ENCODE data around the gene ORMDL1.
"Not testable (repeated sequence)": the region's sequence is repeated elsewhere in the genome, so short reads cannot be mapped to it uniquely, and the experiment has no call there.

ORMDL1 gene

DNA sequence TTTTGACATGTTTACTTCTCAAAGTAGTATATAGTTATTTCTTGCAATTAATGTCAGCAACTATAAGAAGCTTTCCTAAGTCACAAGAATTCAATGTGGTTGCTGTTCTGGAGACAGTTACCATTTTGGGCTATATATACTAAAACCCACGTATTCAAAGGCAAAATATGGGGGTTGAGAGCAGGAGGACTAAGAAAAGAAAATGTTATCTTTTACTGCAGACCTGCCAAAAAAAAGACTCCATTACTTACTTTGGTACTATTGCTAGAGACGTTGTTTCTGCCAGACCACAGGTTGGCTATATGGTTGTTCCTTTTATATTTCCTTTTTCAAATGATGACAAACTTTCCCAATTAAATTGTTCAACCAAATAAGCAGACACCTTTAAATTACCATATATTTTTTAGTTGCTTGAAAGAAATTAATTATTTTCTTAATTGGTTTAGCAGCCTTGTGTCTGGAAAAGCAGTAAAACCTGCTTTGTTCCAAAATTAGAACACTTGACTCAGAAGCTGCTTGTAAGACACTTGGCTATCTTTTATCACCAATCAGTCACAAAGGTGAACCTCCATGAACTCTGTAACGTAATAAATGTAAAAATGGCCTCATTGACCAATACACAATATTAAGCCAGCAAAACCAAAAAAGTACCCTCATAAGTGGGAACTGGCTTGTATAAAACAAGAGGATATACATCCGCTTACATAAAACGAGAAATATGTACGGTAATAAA is 13.4 kb downstream of the ORMDL1 start:
- DNase-seq, result no peak

- no peak for DNase-seq
These were observed 20.1 kb downstream of the ORMDL1 start for GRCh38 chr2:189763908-189764661.

DNA sequence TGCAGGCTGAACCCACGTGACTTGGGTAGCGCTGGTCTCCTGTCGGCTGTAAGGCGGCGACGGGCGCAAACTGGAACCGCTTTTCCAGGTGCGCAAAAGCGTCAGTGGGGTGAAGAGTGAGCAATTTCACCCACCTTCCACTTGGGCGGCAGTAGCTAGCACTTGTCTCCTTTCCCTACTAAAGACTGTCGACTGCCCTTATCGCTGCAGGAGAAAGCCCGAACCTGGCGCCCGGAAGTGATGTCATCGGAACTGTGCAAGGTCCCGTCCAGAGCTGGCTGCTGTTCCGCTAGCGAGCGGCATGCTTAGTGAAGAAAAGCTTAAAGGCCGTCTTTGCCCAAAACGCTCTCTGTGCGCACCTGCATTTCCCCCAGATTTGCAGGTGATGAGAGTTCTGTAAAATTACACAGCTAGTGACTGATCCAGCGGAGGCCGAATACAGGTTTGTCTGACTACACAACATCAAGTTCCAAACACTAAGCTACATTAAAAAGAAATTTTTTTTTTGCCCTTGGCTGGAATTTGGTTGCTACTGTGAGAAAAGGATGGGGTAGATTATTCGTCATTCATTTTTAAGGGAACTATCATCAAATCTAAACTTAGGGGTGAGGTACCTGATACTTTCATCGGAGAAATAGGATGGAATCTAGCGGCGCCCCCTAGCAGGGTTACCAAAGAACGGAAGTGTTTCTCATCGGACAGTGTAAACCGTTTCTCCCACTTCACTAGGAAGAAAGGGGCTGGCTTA is 21.4 kb downstream of the ORMDL1 start, which contains the start of gene OSGEPL1:
OSGEPL1 (minus strand) TSS at position 242 of the 748 bp plus-strand sequence. CDS start 1,152 bp downstream, outside the sequence.
- peak; percentile 74 to 89 for DNase-seq

DNA sequence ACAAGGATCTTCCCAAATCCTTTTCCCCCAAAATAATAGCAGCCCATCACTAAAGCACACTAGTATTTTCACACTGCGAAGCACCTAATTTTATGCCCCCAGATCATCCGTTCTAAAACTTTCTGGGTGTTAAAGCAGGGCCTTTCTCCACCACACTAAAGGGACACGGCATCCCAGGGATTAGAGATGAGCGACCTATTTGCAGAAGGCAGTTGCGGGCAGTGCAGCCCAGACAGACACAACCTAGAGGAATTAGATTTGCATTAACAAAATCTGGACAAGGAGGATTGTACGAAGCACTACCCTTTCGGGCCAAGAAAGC is 21.9 kb downstream of the ORMDL1 start:
- no peak for DNase-seq

- DNase-seq, result not testable (repeated sequence)
These were observed 24.0 kb downstream of the ORMDL1 start for GRCh38 chr2:189760154-189760553.

DNA sequence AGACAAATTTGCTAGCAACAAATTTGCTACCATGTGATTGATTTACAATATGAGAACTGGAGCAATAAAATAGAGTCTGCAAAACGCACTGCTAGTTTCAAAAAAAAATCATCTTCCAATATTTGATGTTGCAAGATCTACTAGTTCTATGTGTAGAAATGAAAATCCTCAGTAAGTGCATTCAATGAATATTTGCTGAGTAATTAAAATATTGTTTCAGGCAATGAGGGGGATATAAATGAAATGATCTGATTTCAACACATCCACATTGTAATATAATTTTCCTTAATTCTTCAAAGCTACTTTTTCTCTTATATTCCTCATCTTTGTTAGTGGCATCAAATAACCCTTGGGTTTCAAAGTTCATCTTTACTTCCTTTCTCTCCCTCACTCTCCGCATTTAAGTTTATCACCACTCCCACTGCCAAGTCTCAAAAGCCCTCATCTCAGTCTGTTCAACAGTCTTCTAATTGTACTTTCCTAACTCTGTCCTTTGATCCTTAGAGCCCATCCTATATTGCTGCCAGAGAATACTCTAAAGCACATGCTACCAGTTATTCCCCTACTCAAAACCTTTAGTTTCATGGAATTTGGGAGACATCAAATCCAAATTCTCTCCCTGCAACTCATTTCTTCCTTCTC is 27.7 kb downstream of the ORMDL1 start:
- DNase-seq, result no peak

GRCh38 chr2:189751080-189751658 is 33.0 kb downstream of the ORMDL1 start:
- peak in 1 of 2 donors; percentile 31 for DNase-seq

GRCh38 chr2:189729430-189729829 is 54.7 kb downstream of the ORMDL1 start:
- no peak for DNase-seq

DNA sequence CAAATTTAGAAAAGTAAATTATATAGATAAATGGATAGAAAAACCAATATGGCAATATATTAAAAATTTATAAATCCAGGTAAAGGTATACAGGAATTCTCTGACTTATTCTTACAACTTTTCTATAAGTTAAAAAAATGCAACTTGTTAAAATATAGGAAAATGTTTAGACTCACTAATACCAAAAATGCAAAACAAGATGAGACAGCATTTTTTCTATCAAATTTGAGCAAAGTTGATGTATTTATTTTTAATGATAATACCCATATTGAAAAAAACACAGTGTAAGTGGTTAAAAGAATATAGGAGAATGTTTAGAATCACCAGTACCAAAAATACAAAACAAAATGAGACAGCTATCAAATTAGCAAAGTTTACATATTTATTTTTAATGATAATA is 57.3 kb downstream of the ORMDL1 start:
- no peak for DNase-seq

DNA sequence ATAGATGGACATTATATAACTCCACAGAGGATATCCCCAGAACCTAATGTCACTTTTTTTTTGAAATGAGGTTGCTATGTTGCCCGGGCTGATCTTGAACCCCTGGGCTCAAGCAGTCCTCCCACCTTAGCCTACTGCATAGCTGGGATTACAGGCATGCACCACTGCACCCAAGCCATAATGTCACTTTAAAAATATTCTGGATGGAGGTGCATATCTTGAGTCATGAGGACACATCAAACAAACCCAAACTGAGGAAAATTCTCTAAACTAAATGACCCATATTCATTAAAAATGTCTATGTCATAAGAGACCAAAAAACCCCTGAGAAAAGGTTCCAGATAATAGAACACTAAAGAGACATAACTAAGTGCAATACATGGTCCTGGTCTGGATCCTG is 57.9 kb downstream of the ORMDL1 start:
- DNase-seq, result no peak

DNA sequence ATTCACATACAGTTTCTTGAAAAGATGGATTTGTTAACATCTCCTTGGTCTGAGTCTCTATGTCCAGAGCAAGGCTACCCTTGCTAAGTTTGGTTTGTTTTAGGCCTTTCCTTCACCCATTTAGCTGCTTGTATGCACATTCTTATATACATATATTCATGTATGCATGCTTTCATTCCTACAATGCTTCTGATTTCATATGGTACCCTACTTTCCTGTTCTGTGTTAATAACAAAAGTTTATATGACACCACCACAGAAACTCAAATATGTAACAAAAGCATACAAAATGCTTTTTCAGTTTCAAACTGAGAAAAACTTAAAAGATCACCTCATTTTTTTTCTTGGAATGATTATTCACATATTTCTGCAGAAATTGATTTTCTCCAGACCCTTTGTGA is 60.9 kb downstream of the ORMDL1 start:
- DNase-seq, result no peak
